Small intestine (tissue), 16 donors: ENCODE data around the gene PCSK1N. TPM values are rescaled to one million over a fixed set of nuclear protein-coding genes. Genes with fewer than 3 reads are reported as not detected.
"Not testable (repeated sequence)": the region's sequence is repeated elsewhere in the genome, so short reads cannot be mapped to it uniquely, and the experiment has no call there.

Source experiments
- DNase-seq, 2 donors: peaks; one replicate each; pipeline versions ENCODE4 v3.0.0 to v3.0.0-alpha.2; 2013
- FAIRE-seq: peaks from 2 replicates; lab custom pipeline; 2012; peaks lifted over from hg19 to GRCh38; lab: Jason Lieb, UNC
- H3K27ac ChIP-seq, 3 donors: one replicate each; pipeline ENCODE4 v1.5.1; 2013; ENCODE audit warnings: low read length in 2 of 3, mild to moderate bottlenecking in 2 of 3, control low read depth in 1 of 3, inconsistent platforms in 1 of 3, low read depth in 1 of 3, moderate library complexity in 1 of 3
- H3K27me3 ChIP-seq, 3 donors: one replicate each; pipeline ENCODE4 v1.6.1; 2013; ENCODE audit warnings: low read length in 3 of 3, inconsistent platforms in 1 of 3; ENCODE audit not compliant: control insufficient read depth in 3 of 3, insufficient read depth in 3 of 3
- H3K36me3 ChIP-seq, 3 donors: one replicate each; pipeline ENCODE4 v1.6.1; 2013; ENCODE audit warnings: low read length in 3 of 3, inconsistent platforms in 1 of 3, low read depth in 1 of 3, mild to moderate bottlenecking in 1 of 3, moderate library complexity in 1 of 3; ENCODE audit not compliant: control insufficient read depth in 3 of 3, insufficient read depth in 2 of 3
- H3K4me1 ChIP-seq, 3 donors: one replicate each; pipeline ENCODE4 v1.6.1; 2013; ENCODE audit warnings: low read length in 2 of 3, inconsistent platforms in 1 of 3, low read depth in 1 of 3, mild to moderate bottlenecking in 1 of 3, moderate library complexity in 1 of 3; ENCODE audit not compliant: control insufficient read depth in 3 of 3, insufficient read depth in 2 of 3
- H3K4me3 ChIP-seq, 3 donors: one replicate each; pipeline ENCODE4 v1.5.1; 2013; ENCODE audit warnings: low read length in 3 of 3, control low read depth in 1 of 3, inconsistent platforms in 1 of 3, low read depth in 1 of 3, mild to moderate bottlenecking in 1 of 3, moderate library complexity in 1 of 3
- H3K9me3 ChIP-seq, 2 donors: one replicate each; pipeline ENCODE4 v1.6.1; 2013; ENCODE audit warnings: low read depth in 1 of 2, low read length in 1 of 2; ENCODE audit not compliant: control insufficient read depth in 2 of 2, insufficient read depth in 1 of 2
- WGBS, 3 donors: extraction: QIAGEN DNeasy Blood & Tissue Kit; methylation state at CpG; one replicate each; pipeline ENCODE4 v1.1.7; 2013; 5-methylcytosine and 5-hydroxymethylcytosine counted together
- long read RNA-seq, 10 donors: transcript quantifications; one replicate each; lab custom pipeline, GENCODE V29; 2026
- polyA plus RNA-seq, 4 donors: library from polyadenylated mRNA; stranded (reverse) in 3 of 4; unstranded in 1 of 4; fragments of 200-250 nt in 3 of 4; fragments of 120-200 nt in 1 of 4; gene quantifications; one replicate each; pipeline versions ENCODE4 v1.2.1 to v1.2.3, GENCODE V29; 2013
- donor health status: healthy with polysubstance abuse.
- donor health status: control.
- donor health status: control.
- donor health status: Bipolar disorder and iron deficiency.
- donor health status: healthy.

Gene PCSK1N
- 10 to 100 TPM in 2 of 4 donors, 1 to 10 TPM in 1, under 1 TPM in 1; 0.67 to 97.5 (median 13.5) TPM for polyA plus RNA-seq
- long read RNA-seq, donor 1, transcript PCSK1N-201 (3 exons, 1,050 nt) = major isoform, 199 of 278 reads
- long read RNA-seq, donor 1, partial matches to known transcripts = 68 of 278 reads
- long read RNA-seq, donor 1, other reads (novel, unspliced or antisense) = 11 of 278 reads
- long read RNA-seq, donor 2, transcript PCSK1N-201 (3 exons, 1,050 nt) = major isoform, 110 of 165 reads
- long read RNA-seq, donor 2, partial matches to known transcripts = 46 of 165 reads
- long read RNA-seq, donor 2, other reads (novel, unspliced or antisense) = 9 of 165 reads
- long read RNA-seq, donor 3, transcript PCSK1N-201 (3 exons, 1,050 nt) = major isoform, 252 of 429 reads
- long read RNA-seq, donor 3, partial matches to known transcripts = 140 of 429 reads
- long read RNA-seq, donor 3, other reads (novel, unspliced or antisense) = 37 of 429 reads
- long read RNA-seq, donor 4, partial matches to known transcripts = 0 of 2 reads
- long read RNA-seq, donor 4, other reads (novel, unspliced or antisense) = 0 of 2 reads
- long read RNA-seq, donor 5, transcript PCSK1N-201 (3 exons, 1,050 nt) = major isoform, 47 of 88 reads
- long read RNA-seq, donor 5, partial matches to known transcripts = 41 of 88 reads
- long read RNA-seq, donor 5, other reads (novel, unspliced or antisense) = 0 of 88 reads
- long read RNA-seq, donor 6, transcript PCSK1N-201 (3 exons, 1,050 nt) = major isoform, 104 of 170 reads
- long read RNA-seq, donor 6, partial matches to known transcripts = 60 of 170 reads
- long read RNA-seq, donor 6, other reads (novel, unspliced or antisense) = 6 of 170 reads
- long read RNA-seq, donor 7 = 0 reads
- long read RNA-seq, donor 8 = 0 reads
- long read RNA-seq, donor 9, transcript PCSK1N-201 (3 exons, 1,050 nt) = major isoform, 49 of 86 reads
- long read RNA-seq, donor 9, partial matches to known transcripts = 37 of 86 reads
- long read RNA-seq, donor 9, other reads (novel, unspliced or antisense) = 0 of 86 reads
- long read RNA-seq, donor 10, transcript PCSK1N-201 (3 exons, 1,050 nt) = major isoform, 124 of 191 reads
- long read RNA-seq, donor 10, partial matches to known transcripts = 67 of 191 reads
- long read RNA-seq, donor 10, other reads (novel, unspliced or antisense) = 0 of 191 reads

GRCh38 chrX:48835524-48836329 lies at the start of gene PCSK1N:
Gene PCSK1N (minus strand): TSS chrX:48835610. CDS start chrX:48835532, 78 bp downstream.
- H3K36me3 ChIP-seq = no peaks in the 10 kb centered on the region
- FAIRE-seq = no peak
- 13 to 41% (median 34%) methylated on average over 8 to 34 of the region's 35 CpGs for WGBS, 3 donors

GRCh38 chrX:48883729-48884128 lies 48.3 kb upstream of the PCSK1N start:
- H3K27me3 ChIP-seq = no peaks in the 10 kb centered on the region
- no peak overlapping the region for H3K27ac ChIP-seq
- WGBS, 3 donors = 72 to 74% (median 74%) methylated on average over 10 of the region's 10 CpGs
- H3K4me3 ChIP-seq = no peak overlapping the region
- no peaks in the 10 kb centered on the region for H3K4me1 ChIP-seq
- DNase-seq = no peak
- H3K36me3 ChIP-seq = no peaks in the 10 kb centered on the region
- no peak for FAIRE-seq
- no peaks in the 10 kb centered on the region for H3K9me3 ChIP-seq

More at GRCh38 chrX:48835524-48836329, at the start of gene PCSK1N:
- Histone ChIP-seq H3K9me3 (no peaks in the 10 kb centered on the region), H3K27ac (peak within 1 kb of the TSS in 1 of 3 donors; percentile 56), H3K4me1 (no peaks in the 10 kb centered on the region), H3K4me3 (peak within 1 kb of the TSS in 2 of 3 donors; percentile 23 to 46), H3K27me3 (peaks cover 4 to 22% (median 8%) of the 10 kb centered on the region in 3 donors)
- DNase-seq = peak in 1 of 2 donors; percentile 71

DNA sequence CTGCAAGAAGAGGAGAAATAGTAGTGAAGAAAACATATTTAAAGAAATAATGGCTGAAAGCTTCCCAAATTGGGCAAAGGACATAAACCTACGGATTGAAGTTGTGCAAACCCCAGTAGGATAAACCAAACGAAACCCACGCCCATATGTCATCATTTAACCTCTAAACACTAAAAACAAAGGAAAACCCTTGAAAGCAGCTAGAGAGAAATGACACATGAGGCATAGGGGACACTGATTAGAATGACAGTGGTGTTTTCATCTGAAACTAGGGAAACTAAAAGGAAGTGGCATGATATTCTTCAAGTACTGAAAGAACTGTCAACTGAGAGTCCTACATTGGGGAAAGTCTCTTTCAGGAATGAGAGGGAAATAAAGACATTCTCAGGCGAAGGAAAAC lies 41.5 kb upstream of the PCSK1N start:
- H3K27ac ChIP-seq, H3K9me3 ChIP-seq, H3K36me3 ChIP-seq, DNase-seq, FAIRE-seq, H3K4me1 ChIP-seq, H3K4me3 ChIP-seq, H3K27me3 ChIP-seq: not testable (repeated sequence)
- WGBS, 3 donors = 59 to 73% (median 61%) methylated on average over 4 of the region's 4 CpGs

- 32 to 73% (median 54%) methylated on average over 1 of the region's 2 CpGs for WGBS, 3 donors
- not testable (repeated sequence) for H3K27me3 ChIP-seq, H3K4me1 ChIP-seq, DNase-seq, H3K36me3 ChIP-seq, H3K4me3 ChIP-seq, FAIRE-seq, H3K27ac ChIP-seq, H3K9me3 ChIP-seq
Measured at GRCh38 chrX:48872017-48872416, 36.6 kb upstream of the PCSK1N start.

- no peaks in the 10 kb centered on the region for H3K36me3 ChIP-seq
- 36 to 38% (median 36%) methylated on average over 4 of the region's 4 CpGs for WGBS, 3 donors
- no peaks in the 10 kb centered on the region for H3K27me3 ChIP-seq
- H3K27ac ChIP-seq = no peak overlapping the region
- H3K9me3 ChIP-seq = no peaks in the 10 kb centered on the region
- H3K4me3 ChIP-seq = no peak overlapping the region
- H3K4me1 ChIP-seq = no peaks in the 10 kb centered on the region
- FAIRE-seq (no peak), DNase-seq (no peak)
Measured at GRCh38 chrX:48864210-48864609, 28.8 kb upstream of the PCSK1N start.

GRCh38 chrX:48854898-48855297 lies 19.5 kb upstream of the PCSK1N start:
- no peaks in the 10 kb centered on the region for H3K9me3 ChIP-seq
- peak; percentile 6 to 10 for DNase-seq
- FAIRE-seq = no peak
- 35 to 47% (median 45%) methylated on average over 5 of the region's 5 CpGs for whole genome bisulfite sequencing, 3 donors
- no peaks in the 10 kb centered on the region for H3K36me3 ChIP-seq
- H3K4me1 ChIP-seq = no peaks in the 10 kb centered on the region
- H3K27me3 ChIP-seq = no peaks in the 10 kb centered on the region
- no peak overlapping the region for H3K27ac ChIP-seq
- H3K4me3 ChIP-seq = no peak overlapping the region

GRCh38 chrX:48854121-48854804 lies 18.9 kb upstream of the PCSK1N start:
- H3K4me3 ChIP-seq, FAIRE-seq, H3K27me3 ChIP-seq, H3K36me3 ChIP-seq, H3K9me3 ChIP-seq, H3K4me1 ChIP-seq, H3K27ac ChIP-seq, DNase-seq: not testable (repeated sequence)
- WGBS, 3 donors = 88 to 92% (median 90%) methylated on average over 12 of the region's 12 CpGs
